Measurements from ENCODE around the gene CFAP221. TPM values are rescaled to one million over a fixed set of nuclear protein-coding genes. Genes with fewer than 3 reads are reported as not detected.

Gene CFAP221
- total and polyA plus RNA-seq, 10 of the 15 experiments (the other 5 are each of a cell fraction or from before 2014, with no cell fraction given): not detected

- TF ChIP-seq, protein P1, sequence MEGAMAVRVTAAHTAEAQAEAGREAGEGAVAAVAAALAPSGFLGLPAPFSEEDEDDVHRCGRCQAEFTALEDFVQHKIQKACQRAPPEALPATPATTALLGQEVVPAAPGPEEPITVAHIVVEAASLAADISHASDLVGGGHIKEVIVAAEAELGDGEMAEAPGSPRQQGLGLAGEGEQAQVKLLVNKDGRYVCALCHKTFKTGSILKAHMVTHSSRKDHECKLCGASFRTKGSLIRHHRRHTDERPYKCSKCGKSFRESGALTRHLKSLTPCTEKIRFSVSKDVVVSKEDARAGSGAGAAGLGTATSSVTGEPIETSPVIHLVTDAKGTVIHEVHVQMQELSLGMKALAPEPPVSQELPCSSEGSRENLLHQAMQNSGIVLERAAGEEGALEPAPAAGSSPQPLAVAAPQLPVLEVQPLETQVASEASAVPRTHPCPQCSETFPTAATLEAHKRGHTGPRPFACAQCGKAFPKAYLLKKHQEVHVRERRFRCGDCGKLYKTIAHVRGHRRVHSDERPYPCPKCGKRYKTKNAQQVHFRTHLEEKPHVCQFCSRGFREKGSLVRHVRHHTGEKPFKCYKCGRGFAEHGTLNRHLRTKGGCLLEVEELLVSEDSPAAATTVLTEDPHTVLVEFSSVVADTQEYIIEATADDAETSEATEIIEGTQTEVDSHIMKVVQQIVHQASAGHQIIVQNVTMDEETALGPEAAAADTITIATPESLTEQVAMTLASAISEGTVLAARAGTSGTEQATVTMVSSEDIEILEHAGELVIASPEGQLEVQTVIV (IDR thresholded peaks at IDR 0.05; ENCODE audit: borderline replicate concordance, partially characterized antibody): no peak
- TF ChIP-seq FOS (IDR thresholded peaks at IDR 0.05; ENCODE audit: borderline replicate concordance, extremely low read depth, insufficient read length): no peak
Measured at GRCh38 chr2:119672161-119672862, 128.1 kb downstream of the CFAP221 start (continued).

DNA sequence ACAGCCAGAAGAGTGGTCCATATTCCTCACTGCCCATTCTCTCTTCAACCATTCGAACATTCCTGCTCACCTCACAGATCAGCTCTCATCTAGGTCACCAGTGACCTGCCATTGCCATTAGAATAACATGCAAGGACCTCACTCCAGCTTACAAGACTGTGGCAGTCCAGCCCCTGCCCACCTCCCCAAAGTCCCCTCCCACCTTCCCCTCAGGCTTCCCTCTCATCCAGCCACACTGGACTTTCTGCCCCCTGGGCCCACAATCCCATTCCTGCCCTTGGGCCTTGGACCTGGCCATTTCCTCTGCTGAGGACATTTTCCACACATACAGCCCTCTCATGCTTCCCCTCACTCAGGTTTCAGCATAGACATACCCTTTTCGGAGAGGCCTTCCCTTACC, 129.5 kb downstream of the CFAP221 start:
- 0% methylated on average over 2 of the region's 2 CpGs for WGBS (ENCODE audit: insufficient coverage, insufficient replicate concordance, low lambda C conversion rate, missing lambda C conversion rate)
- Histone ChIP-seq H3K9me3 (replicated peaks; ENCODE audit: control insufficient read depth, insufficient read depth, low read length) (no peaks in the 10 kb centered on the region), H4K20me1 (ENCODE audit: control insufficient read depth, insufficient read depth) (no peaks in the 10 kb centered on the region), H3K36me3 (ENCODE audit: control insufficient read depth in 2 of 2, insufficient read depth in 2 of 2, low read length in 1 of 2) (no peaks in the 10 kb centered on the region), H3K4me1 (ENCODE audit: control insufficient read depth, insufficient read depth, low read length) (no peaks in the 10 kb centered on the region), H3K79me2 (ENCODE audit: control insufficient read depth, insufficient read depth, low read length) (no peaks in the 10 kb centered on the region), H3K4me3 (no peak overlapping the region), H3K27ac (ENCODE audit: control insufficient read depth, insufficient read depth) (no peak overlapping the region), H3K9ac (ENCODE audit: control insufficient read depth, insufficient read depth, low read length) (no peak overlapping the region), H2AFZ (ENCODE audit: control insufficient read depth, low read depth, low read length) (no peak overlapping the region), H3K4me2 (ENCODE audit: control insufficient read depth, insufficient read depth) (no peak overlapping the region), H3K27me3 (replicated peaks in 1 of 2; ENCODE audit: control insufficient read depth in 2 of 2, insufficient read depth in 2 of 2, low read length in 1 of 2) (no peaks in the 10 kb centered on the region; a peak in 1 of 4 replicates)
- DNase-seq (ENCODE audit: low read depth, low spot score) (no peak), FAIRE-seq (no peak), ATAC-seq (no peak)
- ChIA-PET POLR2A (no interaction called here), SMC1A (ENCODE audit: uncharacterized antibody, unreplicated experiment) (no interaction called here), RAD21 (ENCODE audit: unreplicated experiment) (no interaction called here), CTCF (no interaction called here)
- in situ Hi-C loops (cut with MboI) (no loop called here), intact Hi-C loops (cut with micrococcal nuclease; ENCODE audit: unreplicated experiment) (no loop called here)
- TF ChIP-seq MAX (IDR thresholded peaks at IDR 0.05; ENCODE audit: low read depth, low read length) (no peak), RBBP5 (conservative IDR thresholded peaks at IDR 0.05) (no peak), CHD2 (IDR thresholded peaks at IDR 0.05; ENCODE audit: borderline replicate concordance, low read depth, low read length) (no peak), NBN (IDR thresholded peaks at IDR 0.05) (no peak), USF1 (IDR thresholded peaks at IDR 0.05; ENCODE audit: borderline replicate concordance, extremely low read length, insufficient read depth, low read depth, low read length) (no peak), BCL11A (IDR thresholded peaks at IDR 0.05; ENCODE audit: low read depth, low read length) (no peak), CREM (IDR thresholded peaks at IDR 0.05; ENCODE audit: low read depth) (no peak)
- TF ChIP-seq, protein P1 (IDR thresholded peaks at IDR 0.05; ENCODE audit: borderline replicate concordance, partially characterized antibody): no peak
- no TSS peak for BruUV-seq (replicated peaks)
